HCT116 (cell line): ENCODE data around the gene CYRIA. TPM values are rescaled to one million over a fixed set of nuclear protein-coding genes. Genes with fewer than 3 reads are reported as not detected.

Experiments
- ATAC-seq: fragments of 200-7000 bp; cut with Tn5 transposase; 2 replicates; pipeline ENCODE4 v1.9.1; 2020; ENCODE audit warnings: mild to moderate bottlenecking, moderate library complexity
- BruUV-seq: library from RNA; stranded (reverse); fragments of 400-500 nt; replicated peaks from 2 replicates; lab custom pipeline; 2021; lab: Mats Ljungman, UMichigan
- CTCF ChIA-PET: fragments of 300-600 bp; sonication (Branson Sonifier 250); formaldehyde crosslinking; loops from one replicate; lab custom pipeline; 2021; ENCODE audit warnings: antibody characterized with exemption; lab: Charles Lee
- POLR2A ChIA-PET: fragments of 300-600, 350-600 bp; sonication (Branson Sonifier 250); formaldehyde crosslinking; loops from one replicate; lab custom pipeline; 2021; ENCODE audit warnings: antibody characterized with exemption; lab: Charles Lee
- RAD21 ChIA-PET, 2 experiments: fragments of 300-600 bp; sonication (Branson Sonifier 250); formaldehyde crosslinking; loops; one replicate each; lab custom pipeline; 2023; ENCODE audit warnings: low total read pairs in 2 of 2; ENCODE audit not compliant: uncharacterized antibody in 2 of 2, unreplicated experiment in 2 of 2, low non-redundant PET in 1 of 2; lab: Charles Lee
- DNase-seq: peaks from one replicate; pipeline ENCODE4 v3.0.0-alpha.2; 2010; ENCODE audit warnings: low read depth, low spot score
- H2AFZ ChIP-seq: fragments of 200-600 bp; shearing (Covaris generic), sonication (generic); 2 replicates; pipeline ENCODE4 v1.6.1; 2017; ENCODE audit warnings: low read depth, mixed run types, mixed read lengths, antibody characterized with exemption, low read length; ENCODE audit not compliant: poor library complexity, severe bottlenecking
- H3K27ac ChIP-seq: 2 replicates; pipeline ENCODE4 v1.5.1; 2012; ENCODE audit warnings: low read depth, low read length
- H3K27me3 ChIP-seq: fragments of 200-600 bp; sonication (generic); 2 replicates; pipeline ENCODE4 v1.6.1; 2016; ENCODE audit warnings: mixed run types, low read length, mixed read lengths; ENCODE audit not compliant: insufficient read depth
- H3K36me3 ChIP-seq, 2 experiments: fragments of 200-500 bp in 1 of 2; fragments of 200-600 bp in 1 of 2; sonication (Bioruptor generic) in 1 of 2; sonication (generic) in 1 of 2; 2 replicates each; pipeline versions ENCODE4 v1.5.1 to v1.6.1; 2014 to 2016; ENCODE audit warnings: low read length in 2 of 2, inconsistent platforms in 1 of 2, mixed read lengths in 1 of 2, mixed run types in 1 of 2; ENCODE audit not compliant: insufficient read depth in 2 of 2, control insufficient read depth in 1 of 2
- H3K4me1 ChIP-seq, 2 experiments: fragments of 200-600 bp in 1 of 2; sonication (generic) in 1 of 2; 2 replicates each; pipeline versions ENCODE4 v1.5.1 to v1.6.1; 2012 to 2017; ENCODE audit warnings: low read length in 2 of 2, inconsistent platforms in 1 of 2, mild to moderate bottlenecking in 1 of 2, mixed read lengths in 1 of 2, mixed run types in 1 of 2, moderate library complexity in 1 of 2; ENCODE audit not compliant: insufficient read depth in 2 of 2, control insufficient read depth in 1 of 2
- H3K4me2 ChIP-seq: fragments of 200-600 bp; sonication (generic); 2 replicates; pipeline ENCODE4 v1.6.1; 2017; ENCODE audit warnings: mixed run types, low read length, mixed read lengths
- H3K4me3 ChIP-seq, 2 experiments: fragments of 200-600 bp in 1 of 2; sonication (generic) in 1 of 2; replicated peaks in 1 of 2; 2 replicates each; pipeline ENCODE4 v1.5.1; 2011 to 2016; ENCODE audit warnings: low read length in 2 of 2, control low read depth in 1 of 2, low read depth in 1 of 2, mild to moderate bottlenecking in 1 of 2, mixed read lengths in 1 of 2, mixed run types in 1 of 2
- H3K79me2 ChIP-seq: fragments of 200-600 bp; sonication (generic); 2 replicates; pipeline ENCODE4 v1.6.1; 2017; ENCODE audit warnings: mild to moderate bottlenecking, mixed run types, low read length, moderate library complexity, mixed read lengths; ENCODE audit not compliant: insufficient read depth
- H3K9ac ChIP-seq: fragments of 200-600 bp; sonication (generic); 2 replicates; pipeline ENCODE4 v1.6.1; 2016; ENCODE audit warnings: low read length, mixed read lengths
- H3K9me2 ChIP-seq: fragments of 200-600 bp; sonication (generic), shearing (Covaris generic); 2 replicates; pipeline ENCODE4 v1.6.1; 2017; ENCODE audit warnings: mixed run types, mild to moderate bottlenecking, moderate library complexity; ENCODE audit not compliant: insufficient read depth
- H3K9me3 ChIP-seq, 2 experiments: fragments of 200-500 bp in 1 of 2; fragments of 200-600 bp in 1 of 2; sonication (Bioruptor generic) in 1 of 2; sonication (generic) in 1 of 2; 2 replicates each; pipeline ENCODE4 v1.6.1; 2014 to 2017; ENCODE audit warnings: low read length in 2 of 2, mixed read lengths in 2 of 2, inconsistent platforms in 1 of 2, low read depth in 1 of 2, mild to moderate bottlenecking in 1 of 2, mixed run types in 1 of 2, moderate library complexity in 1 of 2; ENCODE audit not compliant: control insufficient read depth in 1 of 2, insufficient read depth in 1 of 2
- H4K20me1 ChIP-seq: fragments of 200-600 bp; sonication (generic), shearing (Covaris generic); 2 replicates; pipeline ENCODE4 v1.6.1; 2017; ENCODE audit warnings: mixed run types, mild to moderate bottlenecking, moderate library complexity; ENCODE audit not compliant: insufficient read depth
- CBX3 ChIP-seq: IDR thresholded peaks from 2 replicates; pipeline ENCODE4 v1.6.1; 2012; ENCODE audit warnings: low read depth
- EGR1 ChIP-seq: IDR thresholded peaks from 2 replicates; pipeline ENCODE4 v1.6.1; 2012; ENCODE audit warnings: low read depth
- ELF1 ChIP-seq: IDR thresholded peaks from 2 replicates; pipeline ENCODE4 v1.6.1; 2012; ENCODE audit warnings: low read depth, borderline replicate concordance
- EZH2 ChIP-seq: fragments of 200-600 bp; sonication (generic); IDR thresholded peaks from 2 replicates; pipeline ENCODE4 v1.6.1; 2017; ENCODE audit warnings: antibody characterized with exemption, mixed run types
- EZH2phosphoT487 ChIP-seq: fragments of 200-600 bp; IDR thresholded peaks from 2 replicates; pipeline ENCODE4 v1.6.1; 2018; ENCODE audit warnings: antibody characterized with exemption, borderline replicate concordance
- FOSL1 ChIP-seq: IDR thresholded peaks from 2 replicates; pipeline ENCODE4 v1.6.1; 2012; ENCODE audit warnings: low read depth
- RAD21 ChIP-seq: IDR thresholded peaks from 2 replicates; pipeline ENCODE4 v1.6.1; 2012; ENCODE audit warnings: low read depth, mild to moderate bottlenecking
- SIN3A ChIP-seq: IDR thresholded peaks from 2 replicates; pipeline ENCODE4 v1.6.1; 2012; ENCODE audit warnings: low read depth
- SP1 ChIP-seq: IDR thresholded peaks from 2 replicates; pipeline ENCODE4 v1.6.1; 2012; ENCODE audit warnings: low read depth
- SRF ChIP-seq: IDR thresholded peaks from 2 replicates; pipeline ENCODE4 v1.6.1; 2012; ENCODE audit warnings: low read depth
- YY1 ChIP-seq: IDR thresholded peaks from 2 replicates; pipeline ENCODE4 v1.6.1; 2011; ENCODE audit warnings: low read length, low read depth, moderate library complexity, mild to moderate bottlenecking; ENCODE audit not compliant: insufficient replicate concordance; ENCODE audit errors: extremely low read depth
- ZFX ChIP-seq: fragments of 450-650 bp; IDR thresholded peaks from 2 replicates; pipeline ENCODE4 v1.6.1; 2017
- ZNF274 ChIP-seq: fragments of 200-500 bp; sonication (Bioruptor generic); IDR thresholded peaks from 2 replicates; pipeline ENCODE4 v1.6.1; 2014; ENCODE audit warnings: mild to moderate bottlenecking, low read depth, low read length, inconsistent platforms
- intact Hi-C: fragments of 100-400 bp; cut with micrococcal nuclease; formaldehyde crosslinking; loops from 2 replicates; pipeline ENCODE4 v1.10.0; 2022
- total RNA-seq: library from RNA; stranded (reverse); gene quantifications from one replicate; pipeline ENCODE4 v1.2.1, GENCODE V29; 2021; ENCODE audit not compliant: unreplicated experiment
- TF ChIP-seq, protein P1 (sequence below), 3 experiments: fragments of 200-600 bp in 1 of 3; sonication (generic) in 1 of 3; IDR thresholded peaks in 2 of 3; conservative IDR thresholded peaks in 1 of 3; 2 replicates each; pipeline ENCODE4 v1.5.1; 2012 to 2017; ENCODE audit warnings: low read depth in 2 of 3, low read length in 2 of 3, antibody characterized with exemption in 1 of 3, borderline replicate concordance in 1 of 3, control low read depth in 1 of 3, mild to moderate bottlenecking in 1 of 3, mixed read lengths in 1 of 3, mixed run types in 1 of 3, moderate library complexity in 1 of 3; ENCODE audit not compliant: insufficient read depth in 1 of 3

The CYRIA gene
- total RNA-seq, 1 experiment from 2014 or later, result 0.44 TPM

DNA sequence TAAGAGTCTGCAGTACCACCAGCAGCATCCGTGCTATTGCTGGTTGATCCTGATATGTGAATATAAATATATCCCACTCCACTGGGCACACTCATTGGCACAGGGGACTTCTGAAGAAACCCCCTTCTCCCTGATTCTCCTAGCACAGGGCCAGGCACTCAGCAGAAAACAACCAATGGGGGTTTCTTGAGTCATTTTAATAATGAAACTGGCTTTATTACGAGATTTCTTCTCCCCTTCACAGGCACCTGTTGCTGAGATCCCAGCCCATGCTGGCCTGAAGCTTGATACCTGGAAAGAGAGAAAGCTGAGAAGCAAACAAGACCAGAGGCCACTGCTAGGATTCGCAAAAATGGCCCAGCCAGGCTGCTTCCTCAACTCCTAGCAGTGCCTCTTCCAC is 17.9 kb upstream of the CYRIA start (continued):
- TF ChIP-seq SIN3A, result no peak
- TF ChIP-seq ZFX, result no peak
- no peak for TF ChIP-seq FOSL1

DNA sequence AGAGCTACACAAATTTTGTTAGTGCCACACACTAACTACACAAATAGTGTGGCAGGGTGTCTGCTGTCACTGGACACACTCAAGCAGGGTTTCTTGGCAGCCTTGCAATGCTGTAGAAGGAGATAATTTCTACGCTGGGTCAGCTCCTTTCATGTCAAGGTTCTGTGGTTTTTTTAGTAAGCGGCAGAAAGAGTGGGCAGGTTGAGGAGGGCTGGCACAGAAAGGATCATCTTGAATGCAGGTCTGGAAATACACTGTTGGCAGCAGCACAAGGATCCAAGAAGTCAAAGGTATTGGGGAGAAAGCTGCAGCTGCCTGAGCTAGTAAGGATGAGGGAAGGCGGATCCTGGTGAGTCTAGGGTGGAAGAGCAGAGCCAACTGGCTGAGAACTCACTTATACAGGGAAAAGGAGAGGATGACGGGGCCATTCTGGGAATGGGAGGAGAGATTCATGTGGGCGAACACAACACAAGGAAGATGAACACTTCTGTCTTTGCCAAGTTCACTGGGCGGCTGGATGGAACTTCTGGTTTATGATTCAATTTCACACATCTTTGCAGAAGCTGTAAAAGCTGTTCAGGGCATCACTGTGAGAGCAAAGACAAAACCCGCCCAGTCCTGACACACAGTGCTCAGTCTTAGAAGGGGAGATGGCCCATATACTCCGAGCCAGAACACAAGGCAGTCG is 16.9 kb upstream of the CYRIA start:
- H3K4me2 ChIP-seq, result no peak overlapping the region
- no peak overlapping the region for H2AFZ ChIP-seq
- H3K9ac ChIP-seq, result no peak overlapping the region
- no peaks in the 10 kb centered on the region for H3K36me3 ChIP-seq
- BruUV-seq, result no TSS peak
- intact Hi-C loops, result no loop called here
- peaks cover 34% of the 10 kb centered on the region for H3K27me3 ChIP-seq
- ATAC-seq (no peak), DNase-seq (no peak)
- H3K79me2 ChIP-seq, result no peaks in the 10 kb centered on the region
- CTCF ChIA-PET, result no interaction called here
- TF ChIP-seq CBX3 (no peak), YY1 (no peak), FOSL1 (no peak), ELF1 (no peak), SP1 (no peak), ZNF274 (no peak), SRF (no peak), EZH2phosphoT487 (no peak), EZH2 (no peak), RAD21 (no peak), SIN3A (no peak), EGR1 (no peak)
- TF ChIP-seq, protein P1, sequence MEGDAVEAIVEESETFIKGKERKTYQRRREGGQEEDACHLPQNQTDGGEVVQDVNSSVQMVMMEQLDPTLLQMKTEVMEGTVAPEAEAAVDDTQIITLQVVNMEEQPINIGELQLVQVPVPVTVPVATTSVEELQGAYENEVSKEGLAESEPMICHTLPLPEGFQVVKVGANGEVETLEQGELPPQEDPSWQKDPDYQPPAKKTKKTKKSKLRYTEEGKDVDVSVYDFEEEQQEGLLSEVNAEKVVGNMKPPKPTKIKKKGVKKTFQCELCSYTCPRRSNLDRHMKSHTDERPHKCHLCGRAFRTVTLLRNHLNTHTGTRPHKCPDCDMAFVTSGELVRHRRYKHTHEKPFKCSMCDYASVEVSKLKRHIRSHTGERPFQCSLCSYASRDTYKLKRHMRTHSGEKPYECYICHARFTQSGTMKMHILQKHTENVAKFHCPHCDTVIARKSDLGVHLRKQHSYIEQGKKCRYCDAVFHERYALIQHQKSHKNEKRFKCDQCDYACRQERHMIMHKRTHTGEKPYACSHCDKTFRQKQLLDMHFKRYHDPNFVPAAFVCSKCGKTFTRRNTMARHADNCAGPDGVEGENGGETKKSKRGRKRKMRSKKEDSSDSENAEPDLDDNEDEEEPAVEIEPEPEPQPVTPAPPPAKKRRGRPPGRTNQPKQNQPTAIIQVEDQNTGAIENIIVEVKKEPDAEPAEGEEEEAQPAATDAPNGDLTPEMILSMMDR (IDR thresholded peaks at IDR 0.05 in 2 of 3, conservative IDR thresholded peaks at IDR 0.05 in 1 of 3; ENCODE audit: borderline replicate concordance in 1 of 3, insufficient read depth in 1 of 3, low read depth in 2 of 3, low read length in 2 of 3), result no peak
- no peak overlapping the region for H3K4me3 ChIP-seq
- RAD21 ChIA-PET, result no interaction called here
- no peaks in the 10 kb centered on the region for H3K9me2 ChIP-seq
- H3K4me1 ChIP-seq, result no peaks in the 10 kb centered on the region
- POLR2A ChIA-PET, result interaction anchor here (1.2 kb wide), 1 partner anchor 8 kb away, joined by 3 read pairs; no protein-coding TSS in a partner anchor
- H4K20me1 ChIP-seq, result no peaks in the 10 kb centered on the region
- no peak overlapping the region for H3K27ac ChIP-seq
- no peaks in the 10 kb centered on the region for H3K9me3 ChIP-seq
